HepG2 (cell line): ENCODE measurements around the gene NCOA3. TPM values are rescaled to one million over a fixed set of nuclear protein-coding genes. Genes with fewer than 3 reads are reported as not detected.
A peak's percentile ranks its signal among the peaks of the same experiment; 100 is the strongest.

Experiments used
- CREM ChIP-seq, 2 experiments: sonication (generic) in 1 of 2; formaldehyde crosslinking in 1 of 2; IDR thresholded peaks; 2 replicates each; pipeline versions ENCODE4 v1.4.0 to v1.6.1; 2016 to 2020; ENCODE audit warnings: antibody characterized with exemption in 1 of 2, mild to moderate bottlenecking in 1 of 2, missing genetic modification reagents in 1 of 2
- DNMT3B ChIP-seq: conservative IDR thresholded peaks from 2 replicates; pipeline ENCODE4 v1.6.1; 2016; ENCODE audit warnings: missing biosample characterization, control low read depth
- HDAC6 ChIP-seq: fragments of 200-600 bp; sonication (generic); IDR thresholded peaks from 2 replicates; pipeline ENCODE4 v1.7.0; 2017; ENCODE audit warnings: mild to moderate bottlenecking, antibody characterized with exemption, low read length, low read depth
- IRF1 ChIP-seq: sonication (generic); formaldehyde crosslinking; IDR thresholded peaks from 2 replicates; pipeline ENCODE4 v1.4.0; 2020; ENCODE audit warnings: low read depth, mild to moderate bottlenecking, missing genetic modification reagents
- NFE2L1 ChIP-seq: sonication (generic); formaldehyde crosslinking; IDR thresholded peaks from 2 replicates; pipeline ENCODE4 v1.4.0; 2020; ENCODE audit warnings: missing genetic modification reagents, mild to moderate bottlenecking, borderline replicate concordance
- PAF1 ChIP-seq: IDR thresholded peaks from 2 replicates; pipeline ENCODE4 v1.6.1; 2016; ENCODE audit warnings: missing genetic modification reagents, missing compliant biosample characterization
- RELA ChIP-seq: sonication (generic); formaldehyde crosslinking; IDR thresholded peaks from 2 replicates; pipeline ENCODE4 v1.4.0; 2020; ENCODE audit warnings: missing genetic modification reagents
- SALL1 ChIP-seq: sonication (generic); formaldehyde crosslinking; IDR thresholded peaks from 2 replicates; pipeline ENCODE4 v1.8.0; 2022; ENCODE audit warnings: mild to moderate bottlenecking, missing genetic modification reagents
- SALL2 ChIP-seq: sonication (generic); formaldehyde crosslinking; IDR thresholded peaks from 2 replicates; pipeline ENCODE4 v1.8.1; 2023; ENCODE audit warnings: mild to moderate bottlenecking, missing genetic modification reagents, inconsistent platforms
- SIN3B ChIP-seq: fragments of 150-350 bp; IDR thresholded peaks from 2 replicates; pipeline ENCODE4 v1.6.1; 2014; ENCODE audit warnings: low read length
- SMAD9 ChIP-seq: sonication (generic); formaldehyde crosslinking; IDR thresholded peaks from 2 replicates; pipeline ENCODE4 v1.5.1; 2020; ENCODE audit warnings: mild to moderate bottlenecking, missing genetic modification reagents
- ZBTB33 ChIP-seq: sonication (generic); formaldehyde crosslinking; IDR thresholded peaks from 2 replicates; pipeline ENCODE4 v1.4.0; 2020; ENCODE audit warnings: missing genetic modification reagents
- ZFP37 ChIP-seq: sonication (generic); formaldehyde crosslinking; IDR thresholded peaks from 2 replicates; pipeline ENCODE4 v1.4.0; 2020; ENCODE audit warnings: missing genetic modification reagents, borderline replicate concordance
- ZNF160 ChIP-seq: sonication (generic); formaldehyde crosslinking; IDR thresholded peaks from 2 replicates; pipeline ENCODE4 v1.8.0; 2022; ENCODE audit warnings: mild to moderate bottlenecking, inconsistent platforms, missing genetic modification reagents
- ZNF225 ChIP-seq: sonication (generic); formaldehyde crosslinking; IDR thresholded peaks from 2 replicates; pipeline ENCODE4 v1.4.0; 2020; ENCODE audit warnings: mild to moderate bottlenecking, missing genetic modification reagents
- ZNF275 ChIP-seq: sonication (generic); formaldehyde crosslinking; IDR thresholded peaks from 2 replicates; pipeline ENCODE4 v1.8.0; 2022; ENCODE audit warnings: missing genetic modification reagents, mild to moderate bottlenecking, inconsistent platforms, borderline replicate concordance
- ZNF282 ChIP-seq: fragments of 450-650 bp; IDR thresholded peaks from 2 replicates; pipeline ENCODE4 v1.6.1; 2018; ENCODE audit not compliant: partially characterized antibody
- ZNF292 ChIP-seq: sonication (generic); formaldehyde crosslinking; IDR thresholded peaks from 2 replicates; pipeline ENCODE4 v1.8.1; 2022; ENCODE audit warnings: mild to moderate bottlenecking, low read depth, missing genetic modification reagents, borderline replicate concordance
- ZNF414 ChIP-seq: sonication (generic); formaldehyde crosslinking; IDR thresholded peaks from 2 replicates; pipeline ENCODE4 v1.5.0; 2020; ENCODE audit warnings: missing genetic modification reagents
- ZNF543 ChIP-seq: sonication (generic); formaldehyde crosslinking; IDR thresholded peaks from 2 replicates; pipeline ENCODE4 v1.4.0; 2020; ENCODE audit warnings: mild to moderate bottlenecking, missing genetic modification reagents
- ZNF720 ChIP-seq: sonication (generic); formaldehyde crosslinking; IDR thresholded peaks from 2 replicates; pipeline ENCODE4 v1.4.0; 2020; ENCODE audit warnings: missing genetic modification reagents
- polyA plus RNA-seq, 8 experiments: library from polyadenylated mRNA; depleted of rRNA in 3 of 8; stranded (reverse) in 7 of 8; unstranded in 1 of 8; fragments of >200 nt; fragmentation: Illumina TruSeq in 4 of 8; extraction: Trizol in 4 of 8; gene quantifications; 2 replicates each; pipeline versions ENCODE4 v1.2.1 to v1.2.3, GENCODE V29; 2011 to 2016; ENCODE audit warnings: low read depth in 4 of 8, missing spikeins in 1 of 8, mixed read lengths in 1 of 8; ENCODE audit not compliant: insufficient read depth in 1 of 8
- total RNA-seq, 5 experiments: library from RNA; depleted of rRNA; stranded (reverse); fragments of >200 nt; fragmentation: Illumina TruSeq; extraction: Trizol; gene quantifications; 2 replicates each; pipeline ENCODE4 v1.2.3, GENCODE V29; 2016; ENCODE audit warnings: low read depth in 1 of 5
- TF ChIP-seq, protein P1 (sequence below): sonication (generic); formaldehyde crosslinking; IDR thresholded peaks from 2 replicates; pipeline ENCODE4; 2020; ENCODE audit warnings: missing genetic modification reagents, mild to moderate bottlenecking, borderline replicate concordance

Gene NCOA3
- total and polyA plus RNA-seq, 2 of the 13 experiments (the other 11 are each of a cell fraction or from before 2014, with no cell fraction given): 35.0 to 56.8 TPM

- TF ChIP-seq, protein P1, sequence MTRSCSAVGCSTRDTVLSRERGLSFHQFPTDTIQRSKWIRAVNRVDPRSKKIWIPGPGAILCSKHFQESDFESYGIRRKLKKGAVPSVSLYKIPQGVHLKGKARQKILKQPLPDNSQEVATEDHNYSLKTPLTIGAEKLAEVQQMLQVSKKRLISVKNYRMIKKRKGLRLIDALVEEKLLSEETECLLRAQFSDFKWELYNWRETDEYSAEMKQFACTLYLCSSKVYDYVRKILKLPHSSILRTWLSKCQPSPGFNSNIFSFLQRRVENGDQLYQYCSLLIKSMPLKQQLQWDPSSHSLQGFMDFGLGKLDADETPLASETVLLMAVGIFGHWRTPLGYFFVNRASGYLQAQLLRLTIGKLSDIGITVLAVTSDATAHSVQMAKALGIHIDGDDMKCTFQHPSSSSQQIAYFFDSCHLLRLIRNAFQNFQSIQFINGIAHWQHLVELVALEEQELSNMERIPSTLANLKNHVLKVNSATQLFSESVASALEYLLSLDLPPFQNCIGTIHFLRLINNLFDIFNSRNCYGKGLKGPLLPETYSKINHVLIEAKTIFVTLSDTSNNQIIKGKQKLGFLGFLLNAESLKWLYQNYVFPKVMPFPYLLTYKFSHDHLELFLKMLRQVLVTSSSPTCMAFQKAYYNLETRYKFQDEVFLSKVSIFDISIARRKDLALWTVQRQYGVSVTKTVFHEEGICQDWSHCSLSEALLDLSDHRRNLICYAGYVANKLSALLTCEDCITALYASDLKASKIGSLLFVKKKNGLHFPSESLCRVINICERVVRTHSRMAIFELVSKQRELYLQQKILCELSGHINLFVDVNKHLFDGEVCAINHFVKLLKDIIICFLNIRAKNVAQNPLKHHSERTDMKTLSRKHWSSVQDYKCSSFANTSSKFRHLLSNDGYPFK: no peak
- TF ChIP-seq DNMT3B (CRISPR knock-in tag) (no peak), RELA (CRISPR knock-in tag) (no peak; the same call in 1 of the 2 replicates), ZNF282 (no peak), HDAC6 (no peak), ZNF543 (peak; percentile 96), ZFP37 (CRISPR knock-in tag) (peak; percentile 80; the same call in 1 of the 2 replicates), SALL1 (peak; percentile 98), IRF1 (CRISPR knock-in tag) (peak; percentile 75; the same call in 1 of the 2 replicates), SALL2 (CRISPR knock-in tag) (peak; percentile 89), SIN3B (no peak), NFE2L1 (no peak), ZNF225 (CRISPR knock-in tag) (no peak; the same call in 1 of the 2 replicates), ZNF160 (no peak), ZNF292 (CRISPR knock-in tag) (peak; percentile 92), PAF1 (CRISPR knock-in tag) (no peak), ZNF414 (CRISPR knock-in tag) (peak; percentile 98), ZNF720 (CRISPR knock-in tag) (no peak), ZNF275 (peak; percentile 53; the same call in 1 of the 2 replicates), CREM (IDR thresholded peaks at IDR 0.05) (peak; percentile 98), CREM (CRISPR knock-in tag; IDR thresholded peaks at IDR 0.05) (no peak), SMAD9 (CRISPR knock-in tag) (no peak), ZBTB33 (CRISPR knock-in tag) (peak; percentile 71; the same call in 1 of the 2 replicates)
Observed at GRCh38 chr20:47455133-47456040, 46.3 kb upstream of the NCOA3 start (continued).
